ENCODE results near the gene DACH1. TPM values are rescaled to one million over a fixed set of nuclear protein-coding genes. Genes with fewer than 3 reads are reported as not detected.

DACH1 gene
- total and polyA plus RNA-seq, 2 experiments from 2014 or later = 1.3 to 6.5 TPM

GRCh38 chr13:71879129-71879535 lies 12.1 kb upstream of the DACH1 start:
- H3K4me3 ChIP-seq = no peak overlapping the region
- no peak overlapping the region for H3K27ac ChIP-seq
- H3K4me2 ChIP-seq = peak overlapping the region; percentile 64
- H3K36me3 ChIP-seq (replicated peaks; ENCODE audit: insufficient read depth, low read depth) = no peaks in the 10 kb centered on the region
- no peaks in the 10 kb centered on the region for H3K9me2 ChIP-seq (replicated peaks; ENCODE audit: insufficient read depth)
- H3K4me1 ChIP-seq (ENCODE audit: insufficient read depth) = peaks cover 8% of the 10 kb centered on the region
- DNase-seq (ENCODE audit: low spot score) = peak; percentile 61
- peak overlapping the region; percentile 57 for H2AFZ ChIP-seq
- WGBS (ENCODE audit: low lambda C conversion rate, missing lambda C conversion rate) = 16% methylated on average over 3 of the region's 3 CpGs
- H3K27me3 ChIP-seq = no peaks in the 10 kb centered on the region
- H3K79me2 ChIP-seq = no peaks in the 10 kb centered on the region
- no peaks in the 10 kb centered on the region for H3K9me3 ChIP-seq (ENCODE audit: low read depth)
- TF ChIP-seq EZH2 (IDR thresholded peaks at IDR 0.05; ENCODE audit: borderline replicate concordance) = no peak
- TF ChIP-seq CTCF (IDR thresholded peaks at IDR 0.05; ENCODE audit: poor library complexity) = peak; percentile 70
- no peaks in the 10 kb centered on the region for H4K20me1 ChIP-seq (ENCODE audit: insufficient read depth, poor library complexity, severe bottlenecking)

- H3K27me3 ChIP-seq = no peaks in the 10 kb centered on the region
- H2AFZ ChIP-seq = no peak overlapping the region
- WGBS (ENCODE audit: low lambda C conversion rate, missing lambda C conversion rate) = 41% methylated on average over 5 of the region's 5 CpGs
- no peaks in the 10 kb centered on the region for H3K9me3 ChIP-seq (ENCODE audit: low read depth)
- no peaks in the 10 kb centered on the region for H3K79me2 ChIP-seq
- no peak overlapping the region for H3K4me2 ChIP-seq
- TF ChIP-seq EZH2phosphoT487 (IDR thresholded peaks at IDR 0.05; ENCODE audit: low read depth, severe bottlenecking, unreplicated experiment) (no peak), CTCF (IDR thresholded peaks at IDR 0.05; ENCODE audit: poor library complexity) (no peak), EZH2 (IDR thresholded peaks at IDR 0.05; ENCODE audit: borderline replicate concordance) (no peak)
- H4K20me1 ChIP-seq (ENCODE audit: insufficient read depth, poor library complexity, severe bottlenecking) = no peaks in the 10 kb centered on the region
- H3K4me1 ChIP-seq (ENCODE audit: insufficient read depth) = peaks cover 11% of the 10 kb centered on the region
- DNase-seq (ENCODE audit: low spot score) = peak; percentile 7
- H3K9me2 ChIP-seq (replicated peaks; ENCODE audit: insufficient read depth) = no peaks in the 10 kb centered on the region
- H3K4me3 ChIP-seq = no peak overlapping the region
- no peaks in the 10 kb centered on the region for H3K36me3 ChIP-seq (replicated peaks; ENCODE audit: insufficient read depth, low read depth)
- H3K27ac ChIP-seq = no peak overlapping the region
These were observed 10.3 kb upstream of the DACH1 start for GRCh38 chr13:71877256-71877653.

- 78% methylated on average over 2 of the region's 2 CpGs for WGBS (ENCODE audit: low lambda C conversion rate, missing lambda C conversion rate)
- Histone ChIP-seq H3K4me3 (no peak overlapping the region), H3K4me1 (ENCODE audit: insufficient read depth) (peaks cover 11% of the 10 kb centered on the region), H3K27ac (no peak overlapping the region), H3K36me3 (replicated peaks; ENCODE audit: insufficient read depth, low read depth) (no peaks in the 10 kb centered on the region), H3K9me3 (ENCODE audit: low read depth) (no peaks in the 10 kb centered on the region), H4K20me1 (ENCODE audit: insufficient read depth, poor library complexity, severe bottlenecking) (no peaks in the 10 kb centered on the region), H3K4me2 (no peak overlapping the region), H3K27me3 (no peaks in the 10 kb centered on the region), H3K9me2 (replicated peaks; ENCODE audit: insufficient read depth) (no peaks in the 10 kb centered on the region), H2AFZ (no peak overlapping the region), H3K79me2 (no peaks in the 10 kb centered on the region)
- DNase-seq (ENCODE audit: low spot score) = no peak
- TF ChIP-seq EZH2 (IDR thresholded peaks at IDR 0.05; ENCODE audit: borderline replicate concordance) (no peak), EZH2phosphoT487 (IDR thresholded peaks at IDR 0.05; ENCODE audit: low read depth, severe bottlenecking, unreplicated experiment) (no peak), CTCF (IDR thresholded peaks at IDR 0.05; ENCODE audit: poor library complexity) (no peak)
These were observed 9.7 kb upstream of the DACH1 start for GRCh38 chr13:71876648-71877255.

Measured in hepatocyte (in vitro differentiated cells).